ENCODE measurements around the gene ZMIZ1. TPM values are rescaled to one million over a fixed set of nuclear protein-coding genes. Genes with fewer than 3 reads are reported as not detected.

Gene ZMIZ1
- total RNA-seq, 4 donors from 2014 or later = 22.7 to 37.5 (median 31.7) TPM

DNA sequence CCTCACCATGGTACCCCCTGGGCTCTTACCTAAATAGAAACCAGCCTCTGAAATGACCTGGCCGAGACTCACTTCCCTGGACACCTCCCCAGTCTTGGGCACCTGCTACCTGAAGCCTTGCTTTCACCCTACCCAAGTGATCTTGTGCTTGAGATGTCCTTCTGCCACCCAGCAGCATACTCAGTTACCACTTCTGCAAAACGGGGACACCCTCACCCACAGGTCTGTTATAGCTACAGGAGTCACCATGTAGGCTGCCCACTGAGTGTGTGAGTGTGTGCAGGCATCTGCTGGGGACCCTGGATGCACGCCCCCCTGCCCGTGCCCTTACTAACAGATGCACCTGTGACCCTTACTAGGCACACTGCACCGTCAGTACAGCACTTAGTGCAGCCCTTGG lies 183.7 kb downstream of the ZMIZ1 start:
- no peaks in the 10 kb centered on the region for H3K27me3 ChIP-seq
- DNase-seq = no peak
- no peaks in the 10 kb centered on the region for H3K9me3 ChIP-seq
- H3K27ac ChIP-seq = no peak overlapping the region
- no peak for ATAC-seq
- TF ChIP-seq, protein P1, sequence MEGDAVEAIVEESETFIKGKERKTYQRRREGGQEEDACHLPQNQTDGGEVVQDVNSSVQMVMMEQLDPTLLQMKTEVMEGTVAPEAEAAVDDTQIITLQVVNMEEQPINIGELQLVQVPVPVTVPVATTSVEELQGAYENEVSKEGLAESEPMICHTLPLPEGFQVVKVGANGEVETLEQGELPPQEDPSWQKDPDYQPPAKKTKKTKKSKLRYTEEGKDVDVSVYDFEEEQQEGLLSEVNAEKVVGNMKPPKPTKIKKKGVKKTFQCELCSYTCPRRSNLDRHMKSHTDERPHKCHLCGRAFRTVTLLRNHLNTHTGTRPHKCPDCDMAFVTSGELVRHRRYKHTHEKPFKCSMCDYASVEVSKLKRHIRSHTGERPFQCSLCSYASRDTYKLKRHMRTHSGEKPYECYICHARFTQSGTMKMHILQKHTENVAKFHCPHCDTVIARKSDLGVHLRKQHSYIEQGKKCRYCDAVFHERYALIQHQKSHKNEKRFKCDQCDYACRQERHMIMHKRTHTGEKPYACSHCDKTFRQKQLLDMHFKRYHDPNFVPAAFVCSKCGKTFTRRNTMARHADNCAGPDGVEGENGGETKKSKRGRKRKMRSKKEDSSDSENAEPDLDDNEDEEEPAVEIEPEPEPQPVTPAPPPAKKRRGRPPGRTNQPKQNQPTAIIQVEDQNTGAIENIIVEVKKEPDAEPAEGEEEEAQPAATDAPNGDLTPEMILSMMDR (IDR thresholded peaks at IDR 0.05 in 4 of 5, conservative IDR thresholded peaks at IDR 0.05 in 1 of 5) = no peak
- TF ChIP-seq POLR2A (IDR thresholded peaks at IDR 0.05) = no peak
- H3K36me3 ChIP-seq = no peaks in the 10 kb centered on the region
- H3K4me1 ChIP-seq = peaks cover 32 to 35% of the 10 kb centered on the region in 2 donors
- intact Hi-C loops (cut with DNase I; ENCODE audit: low total_unique reads) = no loop called here
- H3K4me3 ChIP-seq = no peak overlapping the region
- in situ Hi-C loops (cut with MboI; ENCODE audit: low sequenced_read_pairs in 4 of 4) = no loop called here

DNA sequence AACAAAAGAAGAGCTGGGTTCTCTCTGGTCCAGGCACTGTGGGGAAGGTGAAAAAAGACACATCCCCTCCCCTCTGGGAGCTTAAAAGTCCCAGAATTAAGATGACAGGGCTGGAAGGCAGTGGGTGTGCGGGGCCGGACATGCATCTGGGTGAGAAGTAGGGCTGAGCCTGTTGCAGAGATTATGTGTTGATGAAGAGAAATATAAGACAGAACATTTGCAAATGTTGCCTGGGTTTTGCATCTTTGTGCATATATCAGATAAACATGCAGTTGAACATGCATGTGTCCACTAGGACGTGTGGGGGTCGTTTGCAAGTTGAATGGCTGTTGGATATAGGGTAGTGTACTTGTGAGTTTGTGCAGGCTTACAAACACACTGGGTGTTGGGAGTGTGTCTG lies 184.2 kb downstream of the ZMIZ1 start:
- ATAC-seq (no peak), DNase-seq (no peak)
- in situ Hi-C loops (cut with MboI; ENCODE audit: low sequenced_read_pairs in 4 of 4) = no loop called here
- H3K9me3 ChIP-seq = no peaks in the 10 kb centered on the region
- H3K4me3 ChIP-seq = no peak overlapping the region
- H3K27ac ChIP-seq = no peak overlapping the region
- no peak for TF ChIP-seq POLR2A (IDR thresholded peaks at IDR 0.05)
- TF ChIP-seq, protein P1 (IDR thresholded peaks at IDR 0.05 in 4 of 5, conservative IDR thresholded peaks at IDR 0.05 in 1 of 5) = no peak
- H3K36me3 ChIP-seq = no peaks in the 10 kb centered on the region
- no peaks in the 10 kb centered on the region for H3K27me3 ChIP-seq
- intact Hi-C loops (cut with DNase I; ENCODE audit: low total_unique reads) = no loop called here
- peaks cover 28 to 30% of the 10 kb centered on the region in 2 donors for H3K4me1 ChIP-seq

DNA sequence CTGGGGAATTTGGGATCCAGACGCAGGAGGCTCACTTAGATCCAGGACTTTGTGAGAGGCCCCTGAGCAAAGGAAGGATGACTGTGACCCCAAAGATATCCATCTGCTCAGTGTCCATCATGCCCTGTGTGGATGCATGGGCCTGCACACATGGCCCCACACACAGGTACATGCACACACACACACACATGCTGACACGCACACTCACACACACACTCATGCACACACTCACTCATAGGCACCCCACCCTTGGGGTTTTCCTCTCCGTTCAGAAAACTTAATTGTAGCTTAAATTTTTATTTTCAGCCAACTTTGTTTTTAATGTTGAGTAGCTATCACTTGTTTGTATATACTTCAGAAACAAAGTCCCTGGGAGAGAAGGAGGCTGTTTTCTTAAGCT lies 184.9 kb downstream of the ZMIZ1 start:
- no peak for TF ChIP-seq POLR2A (IDR thresholded peaks at IDR 0.05)
- TF ChIP-seq, protein P1 (IDR thresholded peaks at IDR 0.05 in 4 of 5, conservative IDR thresholded peaks at IDR 0.05 in 1 of 5) = no peak
- H3K27ac ChIP-seq = no peak overlapping the region
- intact Hi-C loops (cut with DNase I; ENCODE audit: low total_unique reads) = no loop called here
- no peak for ATAC-seq
- no peak overlapping the region for H3K4me3 ChIP-seq
- no peaks in the 10 kb centered on the region for H3K27me3 ChIP-seq
- H3K9me3 ChIP-seq = no peaks in the 10 kb centered on the region
- H3K4me1 ChIP-seq = peaks cover 20 to 28% of the 10 kb centered on the region in 2 donors
- in situ Hi-C loops (cut with MboI; ENCODE audit: low sequenced_read_pairs in 4 of 4) = no loop called here
- DNase-seq = no peak
- no peaks in the 10 kb centered on the region for H3K36me3 ChIP-seq

DNA sequence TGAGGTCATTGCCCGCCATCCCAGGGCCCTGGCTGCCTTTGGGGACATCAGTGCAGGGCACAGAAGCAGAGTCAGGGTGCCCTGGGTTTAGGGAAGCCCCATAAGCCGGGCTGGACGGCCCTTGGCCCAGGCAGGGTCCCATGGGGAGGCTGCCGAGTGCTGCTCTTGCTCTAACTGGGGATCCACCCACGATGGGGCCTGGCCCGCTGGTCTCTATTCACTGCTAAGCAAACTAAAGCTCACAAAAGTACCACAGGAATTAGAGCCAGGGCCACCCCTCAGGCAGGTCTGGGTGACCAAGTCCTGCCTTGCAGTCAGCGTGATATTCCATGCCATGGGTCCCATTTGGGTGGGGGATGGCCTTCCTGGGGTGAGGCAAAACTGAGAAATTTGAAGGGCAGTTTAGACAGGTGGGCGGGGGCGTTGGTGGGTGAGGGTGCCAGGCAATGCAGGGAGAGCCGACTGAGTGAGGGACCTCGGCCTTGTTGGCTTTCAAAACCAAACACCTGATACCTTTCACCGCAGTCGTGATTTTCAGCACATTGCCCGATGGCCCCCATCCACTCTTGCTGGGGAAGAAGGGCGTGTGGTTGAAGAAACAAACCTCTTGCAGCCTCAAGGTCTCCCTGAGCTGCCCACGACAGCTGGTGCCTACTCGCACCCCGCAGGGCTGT lies 185.7 kb downstream of the ZMIZ1 start:
- in situ Hi-C loops (cut with MboI; ENCODE audit: low sequenced_read_pairs in 4 of 4) (no loop called here), intact Hi-C loops (cut with DNase I; ENCODE audit: low total_unique reads) (no loop called here)
- no peak for DNase-seq
- no peak for ATAC-seq
- Histone ChIP-seq H3K27ac (no peak overlapping the region), H3K36me3 (no peaks in the 10 kb centered on the region), H3K4me3 (no peak overlapping the region), H3K9me3 (no peaks in the 10 kb centered on the region), H3K4me1 (peaks cover 14 to 28% of the 10 kb centered on the region in 2 donors), H3K27me3 (no peaks in the 10 kb centered on the region)
- TF ChIP-seq, protein P1 (IDR thresholded peaks at IDR 0.05 in 4 of 5, conservative IDR thresholded peaks at IDR 0.05 in 1 of 5) = no peak
- no peak for TF ChIP-seq POLR2A (IDR thresholded peaks at IDR 0.05)

All from gastrocnemius medialis (tissue), 4 donors.